Measurements from ENCODE around the gene RSBN1L.
"Not testable (repeated sequence)": the region's sequence is repeated elsewhere in the genome, so short reads cannot be mapped to it uniquely, and the experiment has no call there.

Gene RSBN1L

GRCh38 chr7:77717566-77717965 is 21.3 kb downstream of the RSBN1L start:
- H3K4me1 ChIP-seq (ENCODE audit: control insufficient read depth in 5 of 5, insufficient read depth in 5 of 5, low read length in 5 of 5); H3K9ac ChIP-seq (ENCODE audit: low read length in 5 of 5); H3K4me3 ChIP-seq (ENCODE audit: low read depth in 1 of 5, low read length in 5 of 5); H3K27ac ChIP-seq (ENCODE audit: low read depth, low read length); H3K27me3 ChIP-seq (ENCODE audit: control insufficient read depth in 5 of 5, insufficient read depth in 4 of 5, low read length in 5 of 5); H3K36me3 ChIP-seq (ENCODE audit: control insufficient read depth in 5 of 5, insufficient read depth in 5 of 5, low read length in 5 of 5); H3K9me3 ChIP-seq (ENCODE audit: control insufficient read depth in 5 of 5, low read length in 5 of 5): not testable (repeated sequence)

DNA sequence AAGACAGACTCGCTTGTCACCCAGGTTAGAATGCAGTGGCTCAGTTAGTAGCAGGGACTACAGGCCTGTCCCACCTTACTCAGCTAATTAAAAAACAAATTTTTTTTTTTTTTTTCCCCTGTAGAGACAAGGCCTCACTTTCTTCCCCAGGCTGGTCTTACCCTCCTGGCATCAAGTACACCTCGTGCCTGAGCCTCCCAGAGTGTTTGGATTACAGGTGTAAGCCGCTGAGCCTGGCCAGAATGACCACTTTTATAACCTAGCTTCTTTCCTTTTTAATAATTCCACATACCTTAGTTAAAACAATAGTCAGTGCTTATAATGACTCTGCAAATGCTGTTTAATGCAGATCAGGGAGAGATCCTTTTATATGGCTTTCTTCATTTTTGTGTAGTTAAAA is 31.3 kb downstream of the RSBN1L start:
- no peaks in the 10 kb centered on the region for H3K27me3 ChIP-seq (ENCODE audit: control insufficient read depth in 5 of 5, insufficient read depth in 4 of 5, low read length in 5 of 5)
- H3K27ac ChIP-seq (ENCODE audit: low read depth, low read length), result no peak overlapping the region
- H3K36me3 ChIP-seq (ENCODE audit: control insufficient read depth in 5 of 5, insufficient read depth in 5 of 5, low read length in 5 of 5), result no peaks in the 10 kb centered on the region
- H3K4me1 ChIP-seq (ENCODE audit: control insufficient read depth in 5 of 5, insufficient read depth in 5 of 5, low read length in 5 of 5), result peaks cover 0 to 20% (median 18%) of the 10 kb centered on the region in 5 donors
- no peak overlapping the region for H3K9ac ChIP-seq (ENCODE audit: low read length in 5 of 5)
- H3K9me3 ChIP-seq (ENCODE audit: control insufficient read depth in 5 of 5, low read length in 5 of 5), result no peaks in the 10 kb centered on the region
- no peak overlapping the region for H3K4me3 ChIP-seq (ENCODE audit: low read depth in 1 of 5, low read length in 5 of 5)

DNA sequence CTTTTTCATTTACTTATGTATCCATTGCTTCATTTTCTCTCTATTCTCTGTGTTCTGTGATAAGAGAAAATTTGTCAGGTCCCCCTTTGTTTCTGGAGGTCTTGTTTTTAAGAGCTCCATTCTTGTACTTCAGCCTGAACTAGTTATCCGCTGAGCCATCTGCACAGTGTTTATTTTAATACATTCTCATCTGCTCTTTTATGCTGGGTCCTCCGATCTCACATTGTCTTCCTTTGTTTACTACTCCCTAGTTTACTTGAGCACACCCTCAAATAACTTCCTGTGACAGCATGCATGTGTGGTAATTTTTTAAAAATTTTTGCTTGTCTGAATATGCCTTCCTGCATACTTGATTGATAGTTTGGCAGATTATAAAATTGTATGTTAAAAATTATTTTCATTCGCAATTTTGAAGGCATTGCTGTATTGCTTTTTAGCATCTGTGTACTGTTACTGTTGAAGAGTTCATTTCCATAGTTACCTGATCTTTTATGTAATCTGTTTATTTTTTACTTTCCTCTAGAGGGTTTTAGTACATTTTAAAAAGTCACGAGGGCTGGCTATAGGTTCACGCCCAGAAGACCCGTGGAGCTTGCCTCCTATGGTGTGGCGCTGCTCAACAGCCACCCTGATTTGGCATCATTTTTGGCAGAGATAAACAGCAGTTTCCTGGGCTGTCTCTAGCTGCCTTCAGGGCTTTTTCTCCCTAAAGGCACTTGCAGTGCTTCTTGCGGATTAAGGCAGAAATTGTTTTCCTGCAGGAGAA is 31.9 kb downstream of the RSBN1L start:
- Histone ChIP-seq H3K27me3 (ENCODE audit: control insufficient read depth in 5 of 5, insufficient read depth in 4 of 5, low read length in 5 of 5) (no peaks in the 10 kb centered on the region), H3K9me3 (ENCODE audit: control insufficient read depth in 5 of 5, low read length in 5 of 5) (no peaks in the 10 kb centered on the region), H3K9ac (ENCODE audit: low read length in 5 of 5) (peak overlapping the region in 1 of 5 donors; percentile 52), H3K4me3 (ENCODE audit: low read depth in 1 of 5, low read length in 5 of 5) (peak overlapping the region in 4 of 5 donors; percentile 3 to 50 (median 29)), H3K4me1 (ENCODE audit: control insufficient read depth in 5 of 5, insufficient read depth in 5 of 5, low read length in 5 of 5) (peaks cover 0 to 20% (median 18%) of the 10 kb centered on the region in 5 donors), H3K27ac (ENCODE audit: low read depth, low read length) (peak overlapping the region; percentile 30), H3K36me3 (ENCODE audit: control insufficient read depth in 5 of 5, insufficient read depth in 5 of 5, low read length in 5 of 5) (no peaks in the 10 kb centered on the region)

DNA sequence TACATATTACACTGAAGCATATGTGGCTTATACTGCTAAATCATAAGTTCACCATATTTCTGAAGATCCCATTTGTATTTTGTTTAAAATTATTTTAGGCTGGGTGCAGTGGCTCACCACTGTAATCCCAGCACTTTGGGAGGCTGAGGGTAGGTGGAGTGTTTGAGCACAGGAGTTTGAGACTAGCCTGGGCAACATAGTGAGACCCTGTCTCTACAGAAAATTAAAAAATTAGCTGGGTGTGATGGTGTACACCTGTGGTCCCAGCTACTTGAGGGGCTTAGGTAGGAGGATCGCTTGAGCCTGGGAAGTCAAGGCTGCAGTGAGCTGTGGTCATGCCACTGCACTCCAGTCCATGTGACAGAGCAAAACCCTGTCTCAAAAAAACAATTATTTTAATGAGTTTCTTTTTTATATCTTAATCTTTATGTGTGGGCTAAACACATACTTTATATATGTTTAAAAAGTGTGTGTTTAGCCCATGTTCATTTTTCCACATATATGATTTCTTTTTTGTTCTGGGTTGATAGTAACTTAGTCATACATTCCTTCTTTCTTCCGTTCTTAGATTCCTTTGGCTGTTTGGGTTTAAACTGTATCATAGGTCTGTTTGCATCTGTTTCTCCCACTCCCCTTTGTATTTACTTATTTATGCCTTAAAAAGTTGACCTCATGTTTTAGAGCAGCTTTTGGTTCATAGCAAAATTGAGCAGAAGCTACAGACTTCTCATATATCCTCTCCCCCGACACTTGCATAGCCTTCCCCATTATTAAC is 33.5 kb downstream of the RSBN1L start:
- Histone ChIP-seq H3K27ac (ENCODE audit: low read depth, low read length) (no peak overlapping the region), H3K4me3 (ENCODE audit: low read depth in 1 of 5, low read length in 5 of 5) (no peak overlapping the region), H3K9me3 (ENCODE audit: control insufficient read depth in 5 of 5, low read length in 5 of 5) (no peaks in the 10 kb centered on the region), H3K36me3 (ENCODE audit: control insufficient read depth in 5 of 5, insufficient read depth in 5 of 5, low read length in 5 of 5) (no peaks in the 10 kb centered on the region), H3K27me3 (ENCODE audit: control insufficient read depth in 5 of 5, insufficient read depth in 4 of 5, low read length in 5 of 5) (no peaks in the 10 kb centered on the region), H3K4me1 (ENCODE audit: control insufficient read depth in 5 of 5, insufficient read depth in 5 of 5, low read length in 5 of 5) (peaks cover 0 to 23% (median 18%) of the 10 kb centered on the region in 5 donors), H3K9ac (ENCODE audit: low read length in 5 of 5) (no peak overlapping the region)

DNA sequence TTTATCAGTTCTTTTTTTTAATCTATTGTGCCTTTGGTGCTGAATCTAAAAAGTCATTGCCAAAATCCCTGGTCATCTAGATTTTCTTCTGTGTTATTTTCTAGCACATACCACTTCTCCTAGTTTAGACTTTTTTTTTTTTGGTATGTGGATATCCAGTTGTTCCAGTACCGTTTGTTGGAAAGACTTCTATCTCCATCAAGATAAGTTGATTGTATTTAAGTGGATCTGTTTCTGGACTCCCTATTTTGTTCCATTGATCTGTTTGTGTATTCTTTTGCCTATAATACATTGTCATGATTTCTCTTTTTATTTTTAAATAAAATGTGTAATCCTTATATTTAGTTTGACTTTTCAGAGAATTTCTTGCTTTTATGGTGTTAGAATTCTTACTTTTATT is 35.5 kb downstream of the RSBN1L start:
- H3K4me1 ChIP-seq (ENCODE audit: control insufficient read depth in 5 of 5, insufficient read depth in 5 of 5, low read length in 5 of 5), result peaks cover 0 to 23% (median 23%) of the 10 kb centered on the region in 5 donors
- H3K4me3 ChIP-seq (ENCODE audit: low read depth in 1 of 5, low read length in 5 of 5), result no peak overlapping the region
- no peak overlapping the region for H3K9ac ChIP-seq (ENCODE audit: low read length in 5 of 5)
- H3K27me3 ChIP-seq (ENCODE audit: control insufficient read depth in 5 of 5, insufficient read depth in 4 of 5, low read length in 5 of 5), result no peaks in the 10 kb centered on the region
- H3K27ac ChIP-seq (ENCODE audit: low read depth, low read length), result no peak overlapping the region
- H3K9me3 ChIP-seq (ENCODE audit: control insufficient read depth in 5 of 5, low read length in 5 of 5), result no peaks in the 10 kb centered on the region
- no peaks in the 10 kb centered on the region for H3K36me3 ChIP-seq (ENCODE audit: control insufficient read depth in 5 of 5, insufficient read depth in 5 of 5, low read length in 5 of 5)

- Histone ChIP-seq H3K4me1 (ENCODE audit: control insufficient read depth in 5 of 5, insufficient read depth in 5 of 5, low read length in 5 of 5) (peaks cover 0 to 9% (median 3%) of the 10 kb centered on the region in 5 donors), H3K9me3 (ENCODE audit: control insufficient read depth in 5 of 5, low read length in 5 of 5) (no peaks in the 10 kb centered on the region), H3K36me3 (ENCODE audit: control insufficient read depth in 5 of 5, insufficient read depth in 5 of 5, low read length in 5 of 5) (peaks cover 0 to 7% (median 0%) of the 10 kb centered on the region in 5 donors), H3K27me3 (ENCODE audit: control insufficient read depth in 5 of 5, insufficient read depth in 4 of 5, low read length in 5 of 5) (no peaks in the 10 kb centered on the region), H3K4me3 (ENCODE audit: low read depth in 1 of 5, low read length in 5 of 5) (no peak overlapping the region), H3K9ac (ENCODE audit: low read length in 5 of 5) (no peak overlapping the region), H3K27ac (ENCODE audit: low read depth, low read length) (no peak overlapping the region)
Measured at GRCh38 chr7:77734659-77735421, 38.6 kb downstream of the RSBN1L start.

- Histone ChIP-seq H3K4me3 (ENCODE audit: low read depth in 1 of 5, low read length in 5 of 5) (no peak overlapping the region), H3K9me3 (ENCODE audit: control insufficient read depth in 5 of 5, low read length in 5 of 5) (no peaks in the 10 kb centered on the region), H3K9ac (ENCODE audit: low read length in 5 of 5) (no peak overlapping the region), H3K4me1 (ENCODE audit: control insufficient read depth in 5 of 5, insufficient read depth in 5 of 5, low read length in 5 of 5) (peaks cover 0 to 7% (median 3%) of the 10 kb centered on the region in 5 donors), H3K27ac (ENCODE audit: low read depth, low read length) (no peak overlapping the region), H3K36me3 (ENCODE audit: control insufficient read depth in 5 of 5, insufficient read depth in 5 of 5, low read length in 5 of 5) (peaks cover 0 to 7% (median 0%) of the 10 kb centered on the region in 5 donors), H3K27me3 (ENCODE audit: control insufficient read depth in 5 of 5, insufficient read depth in 4 of 5, low read length in 5 of 5) (no peaks in the 10 kb centered on the region)
Measured at GRCh38 chr7:77735457-77735856, 39.2 kb downstream of the RSBN1L start.

DNA sequence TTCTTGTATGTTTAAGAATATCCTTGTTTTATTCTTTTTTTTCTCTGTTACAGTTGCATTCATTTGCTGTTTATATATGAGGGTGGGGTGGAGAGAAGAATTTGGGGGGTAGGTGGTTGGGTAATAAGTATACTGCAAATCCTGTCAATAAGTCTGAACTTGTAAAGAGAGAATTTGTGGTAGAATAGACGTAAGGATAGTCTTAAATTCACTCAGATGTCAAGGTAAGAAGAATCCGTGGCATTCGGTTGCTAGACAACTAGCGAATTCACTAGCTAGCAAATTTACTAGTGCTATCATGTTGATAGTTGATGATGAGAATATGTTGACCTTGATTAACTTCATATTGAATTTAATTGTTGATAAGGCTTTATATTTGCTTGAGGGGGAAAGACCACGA is 40.7 kb downstream of the RSBN1L start:
- H3K27me3 ChIP-seq (ENCODE audit: control insufficient read depth in 5 of 5, insufficient read depth in 4 of 5, low read length in 5 of 5), result no peaks in the 10 kb centered on the region
- H3K4me3 ChIP-seq (ENCODE audit: low read depth in 1 of 5, low read length in 5 of 5), result no peak overlapping the region
- H3K9ac ChIP-seq (ENCODE audit: low read length in 5 of 5), result no peak overlapping the region
- no peaks in the 10 kb centered on the region for H3K9me3 ChIP-seq (ENCODE audit: control insufficient read depth in 5 of 5, low read length in 5 of 5)
- H3K4me1 ChIP-seq (ENCODE audit: control insufficient read depth in 5 of 5, insufficient read depth in 5 of 5, low read length in 5 of 5), result peaks cover 0 to 7% (median 3%) of the 10 kb centered on the region in 5 donors
- H3K36me3 ChIP-seq (ENCODE audit: control insufficient read depth in 5 of 5, insufficient read depth in 5 of 5, low read length in 5 of 5), result peaks cover 0 to 7% (median 0%) of the 10 kb centered on the region in 5 donors
- H3K27ac ChIP-seq (ENCODE audit: low read depth, low read length), result no peak overlapping the region

DNA sequence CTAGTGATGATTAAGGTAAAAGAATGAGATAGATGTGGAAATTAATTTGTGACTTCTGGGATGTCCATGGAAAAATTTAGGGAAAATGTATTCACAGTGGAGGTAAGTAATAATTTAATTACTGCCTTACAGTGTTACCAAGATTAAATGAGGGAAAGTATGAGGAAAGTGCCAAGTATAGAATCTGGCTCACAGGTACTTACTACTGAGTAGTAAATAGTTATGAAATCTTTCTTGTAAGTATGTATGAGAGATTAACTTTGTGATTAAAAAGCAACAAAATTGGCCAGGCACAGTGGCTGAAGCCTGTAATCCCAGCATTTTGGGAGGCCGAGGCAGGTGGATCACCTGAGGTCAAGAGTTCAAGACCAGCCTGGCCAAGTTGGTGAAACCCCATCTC is 42.1 kb downstream of the RSBN1L start:
- Histone ChIP-seq H3K4me1 (ENCODE audit: control insufficient read depth in 5 of 5, insufficient read depth in 5 of 5, low read length in 5 of 5) (peaks cover 0 to 7% (median 3%) of the 10 kb centered on the region in 5 donors), H3K36me3 (ENCODE audit: control insufficient read depth in 5 of 5, insufficient read depth in 5 of 5, low read length in 5 of 5) (peaks cover 0 to 7% (median 0%) of the 10 kb centered on the region in 5 donors)

More for the DNA sequence above, 42.1 kb downstream of the RSBN1L start:
- Histone ChIP-seq H3K27ac (ENCODE audit: low read depth, low read length) (no peak overlapping the region), H3K9me3 (ENCODE audit: control insufficient read depth in 5 of 5, low read length in 5 of 5) (no peaks in the 10 kb centered on the region), H3K9ac (ENCODE audit: low read length in 5 of 5) (no peak overlapping the region), H3K4me3 (ENCODE audit: low read depth in 1 of 5, low read length in 5 of 5) (no peak overlapping the region), H3K27me3 (ENCODE audit: control insufficient read depth in 5 of 5, insufficient read depth in 4 of 5, low read length in 5 of 5) (no peaks in the 10 kb centered on the region)
